HG02588 (cell line): ENCODE measurements around the gene PRDM15.

Source experiments
- ATAC-seq: cut with Tn5 transposase; IDR thresholded peaks from one replicate; pipeline ENCODE4 v1.9.1; 2021; ENCODE audit warnings: mild to moderate bottlenecking, moderate library complexity; ENCODE audit not compliant: unreplicated experiment

PRDM15 gene

GRCh38 chr21:41812679-41813078, 66.5 kb downstream of the PRDM15 start:
- no peak for ATAC-seq

GRCh38 chr21:41810597-41810932, 68.6 kb downstream of the PRDM15 start:
- ATAC-seq, result no peak

- ATAC-seq, result no peak
Observed at GRCh38 chr21:41809891-41810596, 69.1 kb downstream of the PRDM15 start.

GRCh38 chr21:41808846-41809245, 70.3 kb downstream of the PRDM15 start:
- no peak for ATAC-seq

- no peak for ATAC-seq
Observed at GRCh38 chr21:41808094-41808493, 71.0 kb downstream of the PRDM15 start.

DNA sequence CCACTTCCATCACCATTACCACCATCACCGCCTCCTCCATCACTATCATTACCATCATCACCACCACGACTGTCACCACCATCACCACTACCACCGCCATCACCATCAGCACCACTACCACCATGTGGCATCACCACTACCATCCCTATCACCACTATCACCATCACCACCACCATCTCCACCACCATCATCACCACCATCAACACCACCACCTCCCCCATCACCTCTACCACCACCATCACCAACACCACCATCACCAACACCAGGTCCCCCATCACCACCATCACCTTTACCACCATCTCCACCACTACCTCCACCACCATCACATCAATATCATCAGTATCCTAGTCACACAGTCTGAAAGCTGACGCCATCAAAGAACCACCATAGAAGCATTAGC, 72.4 kb downstream of the PRDM15 start:
- ATAC-seq, result no peak

DNA sequence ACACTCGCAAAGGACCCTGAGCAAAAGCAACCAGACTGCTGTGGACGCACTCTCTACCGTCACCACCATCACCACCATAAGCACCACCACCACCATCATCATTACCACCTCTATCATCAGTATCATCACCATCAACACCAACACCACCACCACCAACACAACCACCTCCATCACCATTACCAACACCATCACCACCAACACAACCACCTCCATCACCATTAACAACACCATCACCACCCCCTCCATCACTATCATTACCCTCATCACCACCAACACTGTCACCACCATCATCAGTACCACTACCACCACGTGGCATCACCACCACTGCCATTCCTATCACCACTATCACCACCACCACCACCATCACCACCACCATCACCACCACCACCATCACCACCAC, 73.5 kb downstream of the PRDM15 start:
- ATAC-seq, result no peak

DNA sequence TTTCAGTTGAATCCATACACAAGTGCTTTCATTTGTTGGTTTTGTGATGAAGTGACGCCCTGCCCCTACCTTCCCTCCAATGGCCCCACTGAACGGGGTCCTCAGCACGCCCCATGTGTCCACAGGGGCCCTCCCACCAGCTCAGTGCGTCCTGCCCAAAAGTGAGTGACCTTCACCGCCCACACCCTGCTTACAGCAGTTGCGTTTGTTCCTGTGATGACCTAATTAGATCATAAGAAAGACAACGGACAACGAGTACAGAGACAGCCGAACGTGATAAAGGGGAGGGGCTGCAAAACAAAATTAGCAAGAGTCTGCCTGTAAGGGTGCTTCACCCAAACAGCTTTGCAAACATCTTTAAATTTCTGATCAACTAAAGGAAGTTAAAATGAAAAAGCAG, 74.1 kb downstream of the PRDM15 start:
- no peak for ATAC-seq

DNA sequence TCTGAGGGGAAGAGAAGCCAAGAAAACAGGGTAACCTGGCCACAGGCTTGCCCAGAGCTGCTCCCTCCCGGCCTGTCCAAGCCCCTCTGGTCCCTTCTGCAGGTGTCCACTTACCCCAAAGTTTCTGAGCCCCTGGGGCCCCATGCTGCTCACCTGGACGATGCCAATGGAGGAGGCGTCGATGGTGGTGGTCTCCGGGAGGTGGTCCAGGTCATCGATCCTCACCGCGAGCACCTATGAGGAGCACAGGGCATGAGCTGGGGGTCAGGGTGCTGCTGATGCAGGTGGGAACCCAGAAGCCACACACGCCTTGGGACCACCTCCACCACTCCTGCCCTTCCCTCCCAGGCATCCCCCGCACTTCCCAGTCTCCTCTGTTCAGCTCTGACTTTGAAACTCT, 74.8 kb downstream of the PRDM15 start:
- no peak for ATAC-seq

DNA sequence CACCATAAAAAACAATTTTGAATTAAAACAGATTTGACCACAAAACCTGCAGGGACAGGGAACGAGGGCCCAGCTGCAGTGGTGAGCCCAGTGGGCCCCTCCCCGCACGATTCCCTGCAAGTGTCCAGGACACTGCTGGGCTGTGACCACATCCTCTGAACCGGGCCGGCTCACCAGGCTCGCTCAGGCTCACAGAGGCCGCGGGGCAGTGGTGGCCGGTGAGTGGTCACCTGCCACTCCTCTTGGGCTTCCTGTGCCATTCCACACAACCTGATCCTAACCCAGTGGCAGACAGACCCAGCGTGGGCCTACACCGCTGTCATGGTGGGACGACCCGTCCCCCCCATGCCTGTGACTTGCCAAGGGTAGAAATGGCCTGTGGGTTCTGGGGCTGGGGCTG, 75.8 kb downstream of the PRDM15 start:
- no peak for ATAC-seq

- ATAC-seq, result no peak
Observed at GRCh38 chr21:41802684-41803083, 76.5 kb downstream of the PRDM15 start.

DNA sequence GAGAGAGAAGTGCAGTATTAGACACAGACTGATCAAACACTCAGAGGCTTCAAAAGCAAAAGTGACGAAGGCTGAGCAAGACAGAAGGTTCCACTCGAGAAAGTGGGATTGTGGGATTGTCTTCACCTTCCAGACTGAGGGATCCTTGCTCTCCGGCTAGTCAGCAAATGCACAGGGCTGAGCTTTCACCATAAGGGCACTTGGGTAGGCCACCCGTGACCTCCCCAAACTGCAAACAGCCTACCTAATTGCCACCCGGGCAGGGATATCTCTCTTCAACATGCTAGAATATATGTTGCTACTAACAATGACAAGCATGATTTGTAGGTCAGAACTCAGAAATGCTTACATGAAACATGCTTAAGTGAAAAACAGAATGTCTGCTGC, 77.0 kb downstream of the PRDM15 start:
- no peak for ATAC-seq

- ATAC-seq, result no peak
Observed at GRCh38 chr21:41801321-41802197, 77.6 kb downstream of the PRDM15 start.

DNA sequence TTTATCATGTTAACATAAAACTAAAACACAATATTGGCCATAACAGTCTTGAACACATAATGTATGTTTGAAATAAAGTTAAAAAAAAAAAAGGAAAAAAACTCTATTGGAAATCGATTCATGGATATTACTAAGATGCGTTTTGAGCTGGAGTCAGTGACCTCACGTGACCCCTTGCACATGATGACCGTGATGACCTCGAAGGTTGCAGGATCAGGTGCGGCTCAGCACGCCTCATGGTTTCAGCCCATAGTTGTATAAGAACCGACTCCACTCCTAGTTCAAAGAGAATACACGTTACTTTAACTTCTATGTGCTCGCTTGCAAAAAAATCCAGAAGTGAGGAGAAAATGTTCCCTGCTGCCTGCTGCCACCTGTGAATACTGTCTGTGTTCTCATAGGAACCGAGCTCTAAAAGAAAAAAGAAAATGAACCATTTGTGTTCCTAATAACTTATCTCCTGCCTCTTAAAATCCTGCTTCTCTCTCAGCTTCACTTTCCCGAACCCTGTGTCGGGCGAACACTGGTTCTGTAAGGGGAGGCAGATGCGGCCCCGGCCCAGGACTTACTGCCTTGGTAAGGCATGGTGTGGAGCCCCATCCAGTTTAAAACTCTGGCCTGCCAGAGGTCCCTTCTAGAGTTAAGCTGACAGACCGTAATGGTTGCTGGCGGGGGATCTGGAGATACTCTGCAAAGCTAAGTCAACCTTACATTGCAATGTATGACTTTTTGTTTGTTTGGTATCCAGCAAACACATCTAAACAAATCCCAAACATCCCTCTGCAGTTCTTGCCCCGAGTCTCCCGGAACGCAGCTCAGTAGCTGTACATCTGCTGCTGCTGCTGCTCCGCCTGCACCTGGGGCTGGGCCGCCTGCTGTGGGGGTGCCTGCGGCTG, 78.5 kb downstream of the PRDM15 start:
- no peak for ATAC-seq

- ATAC-seq, result no peak
Observed at GRCh38 chr21:41799763-41800162, 79.4 kb downstream of the PRDM15 start.

GRCh38 chr21:41798326-41798725, 80.8 kb downstream of the PRDM15 start:
- no peak for ATAC-seq

DNA sequence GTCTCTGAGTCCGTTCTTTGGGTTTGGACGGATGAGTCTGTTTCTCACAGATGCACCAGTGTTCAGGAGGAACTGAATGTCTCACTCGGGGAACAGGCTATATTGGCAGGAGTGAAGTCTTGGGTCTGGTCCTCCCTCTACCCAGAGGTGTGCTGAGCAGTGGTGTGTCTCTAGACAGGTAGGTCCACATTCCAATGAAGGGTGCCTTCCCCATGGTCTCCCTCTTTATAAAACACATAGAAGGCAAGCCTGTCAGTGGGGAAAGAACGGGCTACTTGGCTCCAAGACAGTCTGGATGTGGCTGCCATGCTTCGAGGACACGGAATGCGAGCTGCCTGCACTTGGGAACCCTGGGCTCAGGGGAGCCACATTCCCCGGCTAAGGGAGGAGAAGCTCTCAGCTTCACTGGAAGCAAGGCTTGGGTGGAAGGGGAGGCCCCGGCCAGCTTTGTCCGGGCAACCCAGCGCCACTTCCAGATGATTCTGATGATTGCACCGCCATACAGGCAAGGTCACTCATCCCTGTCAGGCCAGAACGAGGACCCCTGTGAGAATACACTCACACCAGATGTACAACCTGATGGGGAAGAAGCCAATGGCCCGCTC, 82.6 kb downstream of the PRDM15 start:
- no peak for ATAC-seq

DNA sequence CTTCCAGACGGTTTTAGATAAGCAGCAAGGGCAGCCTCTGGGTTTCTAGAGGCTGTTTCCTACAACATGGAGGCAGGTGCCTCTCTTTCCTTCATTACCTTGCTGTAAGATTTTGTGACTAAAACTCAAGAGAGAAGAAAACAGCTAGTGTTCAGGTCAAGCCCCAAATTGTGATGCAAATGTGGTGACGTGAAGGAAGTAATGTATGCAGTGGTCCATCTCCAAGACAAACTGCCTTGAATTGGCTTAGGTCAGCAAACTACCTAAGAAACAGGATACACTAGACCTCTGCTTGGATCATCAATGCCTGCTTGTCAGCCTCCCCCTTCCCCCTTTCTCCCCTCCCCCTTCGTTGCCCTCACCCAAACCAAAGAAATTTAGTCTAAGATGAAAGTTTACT, 83.4 kb downstream of the PRDM15 start:
- ATAC-seq, result no peak

DNA sequence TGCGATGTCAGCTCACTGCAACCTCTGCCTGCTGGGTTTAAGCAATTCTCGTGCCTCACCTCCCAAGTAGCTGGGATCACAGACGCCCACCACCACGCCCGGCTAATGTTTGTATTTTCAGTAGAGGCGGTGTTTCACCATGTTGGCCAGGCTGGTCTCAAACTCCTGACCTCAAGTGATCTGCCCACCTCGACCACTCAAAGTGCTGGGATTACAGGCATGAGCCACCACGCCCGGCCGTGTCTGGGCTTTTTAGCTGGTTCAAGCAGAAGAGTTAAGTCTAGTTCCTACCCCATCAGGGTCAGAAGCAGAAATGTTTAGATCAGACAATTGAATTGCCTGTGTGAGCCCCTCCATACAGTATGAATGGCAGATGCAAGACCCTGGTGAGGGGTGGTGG, 84.5 kb downstream of the PRDM15 start:
- ATAC-seq, result no peak

DNA sequence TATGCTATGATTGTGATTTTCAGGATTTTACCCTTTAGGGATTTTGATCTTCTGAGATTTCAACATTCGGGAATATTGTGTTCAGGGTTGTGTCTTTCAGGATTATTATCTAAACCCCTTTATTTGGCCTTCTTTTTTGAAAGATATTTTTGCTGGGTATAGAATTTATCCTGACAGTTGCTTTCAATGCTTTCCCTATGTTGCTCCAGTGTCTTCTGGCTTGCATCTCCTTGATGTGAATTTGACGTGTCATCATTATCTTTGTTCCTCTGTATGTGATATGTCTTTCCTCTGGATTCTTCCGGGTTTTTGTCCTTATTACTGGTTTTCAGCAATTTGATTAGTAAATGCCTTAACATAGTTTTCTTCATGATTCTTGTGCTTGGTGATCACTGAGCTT, 86.4 kb downstream of the PRDM15 start:
- no peak for ATAC-seq

GRCh38 chr21:41786509-41786987, 92.6 kb downstream of the PRDM15 start:
- ATAC-seq, result no peak
